Spleen (tissue), 11 donors: ENCODE results near the gene KIF5C. TPM values are rescaled to one million over a fixed set of nuclear protein-coding genes. Genes with fewer than 3 reads are reported as not detected.

Experiments used
- DNase-seq: peaks from one replicate; pipeline ENCODE4 v3.0.0-alpha.2; 2020
- H3K27ac ChIP-seq, 8 donors: fragments of 200-600 bp; sonication (generic) in 7 of 8; 1 replicate in 4 of 8; 2 replicates in 4 of 8; pipeline versions ENCODE4 v1.5.0 to v1.8.0; 2016 to 2021; ENCODE audit warnings: inconsistent platforms in 4 of 8, mild to moderate bottlenecking in 4 of 8, moderate library complexity in 1 of 8
- H3K27me3 ChIP-seq, 7 donors: fragments of 200-600 bp; sonication (generic) in 6 of 7; replicated peaks in 1 of 7; 1 replicate in 4 of 7; 2 replicates in 3 of 7; pipeline versions ENCODE4 v1.5.0 to v1.8.0; 2016 to 2021; ENCODE audit warnings: inconsistent platforms in 3 of 7, mild to moderate bottlenecking in 1 of 7
- H3K36me3 ChIP-seq, 6 donors: fragments of 200-600 bp; sonication (generic) in 5 of 6; 1 replicate in 4 of 6; 2 replicates in 2 of 6; pipeline versions ENCODE4 v1.5.0 to v1.8.0; 2016 to 2021; ENCODE audit warnings: inconsistent platforms in 2 of 6
- H3K4me1 ChIP-seq, 6 donors: fragments of 200-600 bp; sonication (generic) in 5 of 6; 1 replicate in 3 of 6; 2 replicates in 3 of 6; pipeline versions ENCODE4 v1.5.0 to v1.8.0; 2016 to 2021; ENCODE audit warnings: inconsistent platforms in 3 of 6
- H3K4me3 ChIP-seq, 8 donors: fragments of 200-600 bp; sonication (generic) in 7 of 8; 1 replicate in 4 of 8; 2 replicates in 4 of 8; pipeline versions ENCODE4 v1.5.0 to v1.8.0; 2016 to 2021; ENCODE audit warnings: inconsistent platforms in 4 of 8, mild to moderate bottlenecking in 4 of 8, moderate library complexity in 2 of 8
- H3K9me3 ChIP-seq, 8 donors: fragments of 200-600 bp; sonication (generic) in 7 of 8; 1 replicate in 4 of 8; 2 replicates in 4 of 8; pipeline versions ENCODE4 v1.5.0 to v1.8.0; 2016 to 2021; ENCODE audit warnings: inconsistent platforms in 4 of 8
- CTCF ChIP-seq, 11 experiments: fragments of 200-600 bp in 7 of 11; fragments of 450-650 bp in 4 of 11; sonication (generic) in 4 of 11; IDR thresholded peaks in 8 of 11; conservative IDR thresholded peaks in 3 of 11; 1 replicate in 7 of 11; 2 replicates in 4 of 11; pipeline versions ENCODE4 v1.4.0 to v1.8.0; 2016 to 2021; ENCODE audit warnings: antibody characterized with exemption in 11 of 11, inconsistent platforms in 4 of 11, mild to moderate bottlenecking in 1 of 11
- POLR2A ChIP-seq, 3 donors: fragments of 450-650 bp; IDR thresholded peaks; one replicate each; pipeline ENCODE4 v1.5.1; 2017; ENCODE audit warnings: antibody characterized with exemption in 3 of 3, mild to moderate bottlenecking in 1 of 3
- POLR2AphosphoS5 ChIP-seq, 3 donors: sonication (generic); formaldehyde crosslinking; IDR thresholded peaks; one replicate each; pipeline ENCODE4 v1.5.1; 2017; ENCODE audit warnings: antibody characterized with exemption in 3 of 3
- WGBS, 5 donors: extraction: QIAGEN DNeasy Blood & Tissue Kit in 3 of 5; methylation state at CpG; one replicate each; pipeline versions ENCODE4 v1.1.5 to v1.1.7; 2013 to 2018; 5-methylcytosine and 5-hydroxymethylcytosine counted together
- intact Hi-C: fragments of 100-400 bp; cut with DNase I; formaldehyde crosslinking; loops from one replicate; pipeline ENCODE4 v1.15.0; 2023; ENCODE audit warnings: low total_unique reads
- polyA plus RNA-seq, 3 donors: library from polyadenylated mRNA; stranded (reverse); fragments of 200-250 nt; gene quantifications; one replicate each; pipeline ENCODE4 v1.2.1, GENCODE V29; 2013
- total RNA-seq, 7 donors: library from RNA; depleted of rRNA in 3 of 7; stranded (reverse); fragments of >200 nt in 3 of 7; fragmentation: NEBNext Ultra II Directional in 4 of 7; extraction: Animal tissue kit (Norgen Biotek cat#: 25700) in 4 of 7; gene quantifications; one replicate each; pipeline versions ENCODE4 v1.1.0 to v1.2.1, GENCODE V29; 2016 to 2021
- donor health status: healthy with polysubstance abuse.
- donor health status: DM: no; HTN: no; CAD: no; lungs with moderate emphysema.
- donor health status: DM: no; HTN: no; CAD: no.
- donor health status: Bipolar disorder and iron deficiency.
- donor health status: healthy.
- donor health status: DM: no; HTN: no; CAD: no.
- donor health status: DM: yes; HTN: yes; CAD: no.

KIF5C gene
- total and polyA plus RNA-seq, 10 donors = 0.61 to 8.3 (median 4.3) TPM

- WGBS, 5 donors = 15 to 35% (median 20%) methylated on average over 2 of the region's 2 CpGs
- intact Hi-C loops = loop anchor here (5.0 to 10.0 kb wide), 2 partner anchors 305 to 543 kb away; no protein-coding TSS in a partner anchor
Measured at GRCh38 chr2:149019768-149020167, 144.7 kb downstream of the KIF5C start.

GRCh38 chr2:149020432-149020851 is 145.4 kb downstream of the KIF5C start:
- intact Hi-C loops = no loop called here
- no peak for DNase-seq
- no peak for TF ChIP-seq CTCF (IDR thresholded peaks at IDR 0.05 in 8 of 11, conservative IDR thresholded peaks at IDR 0.05 in 3 of 11)
- TF ChIP-seq POLR2A (IDR thresholded peaks at IDR 0.05) = no peak
- no peak for TF ChIP-seq POLR2AphosphoS5 (IDR thresholded peaks at IDR 0.05)
- peaks cover 0 to 38% (median 12%) of the 10 kb centered on the region in 6 donors for H3K4me1 ChIP-seq
- no peaks in the 10 kb centered on the region for H3K36me3 ChIP-seq
- peak overlapping the region; percentile 1 to 76 (median 44) for H3K27ac ChIP-seq
- no peaks in the 10 kb centered on the region for H3K9me3 ChIP-seq
- WGBS, 5 donors = 54 to 87% (median 70%) methylated on average over 10 of the region's 10 CpGs
- H3K27me3 ChIP-seq = peaks cover 0 to 4% (median 0%) of the 10 kb centered on the region in 7 donors
- H3K4me3 ChIP-seq = no peak overlapping the region

More at GRCh38 chr2:149019768-149020167, 144.7 kb downstream of the KIF5C start:
- no peaks in the 10 kb centered on the region for H3K36me3 ChIP-seq
- TF ChIP-seq CTCF (IDR thresholded peaks at IDR 0.05 in 8 of 11, conservative IDR thresholded peaks at IDR 0.05 in 3 of 11) (no peak), POLR2A (IDR thresholded peaks at IDR 0.05) (no peak), POLR2AphosphoS5 (IDR thresholded peaks at IDR 0.05) (no peak)
- peak overlapping the region in 5 of 8 donors; percentile 5 to 76 (median 70) for H3K27ac ChIP-seq
- no peak overlapping the region for H3K4me3 ChIP-seq
- H3K27me3 ChIP-seq = peaks cover 0 to 4% (median 0%) of the 10 kb centered on the region in 7 donors
- no peaks in the 10 kb centered on the region for H3K9me3 ChIP-seq
- peaks cover 0 to 38% (median 12%) of the 10 kb centered on the region in 6 donors for H3K4me1 ChIP-seq
- no peak for DNase-seq

- no peaks in the 10 kb centered on the region for H3K9me3 ChIP-seq
- intact Hi-C loops = no loop called here
- WGBS, 5 donors = 68 to 79% (median 74%) methylated on average over 5 of the region's 5 CpGs
- peak overlapping the region in 7 of 8 donors; percentile 14 to 76 (median 57) for H3K27ac ChIP-seq
- TF ChIP-seq POLR2A (IDR thresholded peaks at IDR 0.05) (no peak), POLR2AphosphoS5 (IDR thresholded peaks at IDR 0.05) (no peak), CTCF (IDR thresholded peaks at IDR 0.05 in 8 of 11, conservative IDR thresholded peaks at IDR 0.05 in 3 of 11) (no peak)
- H3K4me1 ChIP-seq = peaks cover 0 to 38% (median 12%) of the 10 kb centered on the region in 6 donors
- no peak for DNase-seq
- H3K27me3 ChIP-seq = peaks cover 0 to 4% (median 0%) of the 10 kb centered on the region in 7 donors
- no peak overlapping the region for H3K4me3 ChIP-seq
- no peaks in the 10 kb centered on the region for H3K36me3 ChIP-seq
Measured at GRCh38 chr2:149021271-149021719, 146.3 kb downstream of the KIF5C start.

DNA sequence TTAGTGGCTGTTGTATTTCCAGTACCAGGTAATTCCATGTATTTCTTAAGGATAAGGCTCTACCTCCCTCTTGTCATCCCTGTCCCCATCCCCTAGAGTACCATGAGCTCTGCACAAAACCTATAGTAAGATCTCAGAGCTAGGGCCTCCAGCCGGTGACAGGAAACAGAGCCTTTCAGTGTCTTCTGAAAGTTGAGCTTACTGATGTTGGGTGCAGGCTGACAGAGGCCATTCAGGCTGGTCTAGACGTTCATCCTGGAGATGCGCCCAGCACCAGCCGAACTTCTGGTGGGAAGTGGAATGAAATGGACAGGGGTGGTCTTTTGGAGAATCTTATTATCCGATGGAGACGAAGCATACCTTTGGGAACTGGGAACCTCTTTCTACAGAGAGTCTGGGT is 146.7 kb downstream of the KIF5C start:
- Histone ChIP-seq H3K36me3 (no peaks in the 10 kb centered on the region), H3K4me1 (peaks cover 0 to 38% (median 12%) of the 10 kb centered on the region in 6 donors), H3K4me3 (no peak overlapping the region), H3K27me3 (peaks cover 0 to 4% (median 0%) of the 10 kb centered on the region in 7 donors), H3K27ac (peak overlapping the region in 7 of 8 donors; percentile 14 to 76 (median 57)), H3K9me3 (no peaks in the 10 kb centered on the region)
- 75 to 88% (median 83%) methylated on average over 6 of the region's 6 CpGs for WGBS, 5 donors
- TF ChIP-seq POLR2A (IDR thresholded peaks at IDR 0.05) (no peak), POLR2AphosphoS5 (IDR thresholded peaks at IDR 0.05) (no peak)
- intact Hi-C loops = no loop called here
- no peak for DNase-seq
